ENCODE results near the gene SPPL2C.

Gene SPPL2C

DNA sequence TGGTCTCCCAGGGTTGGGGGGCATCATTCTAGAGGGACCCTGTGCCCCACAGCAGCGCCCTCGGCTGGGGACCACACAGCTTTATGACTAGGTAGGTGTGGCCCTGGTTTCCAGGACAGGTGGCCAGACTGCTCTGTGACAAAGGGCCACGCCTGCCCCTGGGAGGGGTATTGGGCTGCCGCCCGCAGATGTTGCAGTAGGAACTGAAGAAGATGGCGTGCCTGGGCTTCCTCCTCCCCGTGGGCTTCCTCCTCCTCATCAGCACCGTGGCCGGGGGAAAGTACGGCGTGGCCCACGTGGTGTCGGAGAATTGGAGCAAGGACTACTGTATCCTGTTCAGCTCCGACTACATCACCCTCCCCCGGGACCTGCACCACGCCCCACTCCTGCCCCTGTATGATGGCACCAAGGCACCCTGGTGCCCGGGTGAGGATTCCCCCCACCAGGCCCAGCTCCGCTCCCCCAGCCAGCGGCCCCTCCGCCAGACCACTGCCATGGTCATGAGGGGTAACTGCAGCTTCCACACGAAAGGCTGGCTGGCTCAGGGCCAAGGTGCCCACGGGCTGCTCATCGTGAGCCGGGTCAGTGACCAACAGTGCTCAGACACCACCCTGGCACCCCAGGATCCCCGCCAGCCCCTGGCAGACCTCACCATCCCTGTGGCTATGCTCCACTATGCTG is at the start of gene SPPL2C:
Gene SPPL2C (plus strand): TSS at position 187 of the 681 bp plus-strand sequence. CDS start 26 bp downstream, at position 213.
- no peak for DNase-seq

- no peak for DNase-seq
Measured at GRCh38 chr17:45800816-45801215, 43.9 kb upstream of the SPPL2C start.

DNA sequence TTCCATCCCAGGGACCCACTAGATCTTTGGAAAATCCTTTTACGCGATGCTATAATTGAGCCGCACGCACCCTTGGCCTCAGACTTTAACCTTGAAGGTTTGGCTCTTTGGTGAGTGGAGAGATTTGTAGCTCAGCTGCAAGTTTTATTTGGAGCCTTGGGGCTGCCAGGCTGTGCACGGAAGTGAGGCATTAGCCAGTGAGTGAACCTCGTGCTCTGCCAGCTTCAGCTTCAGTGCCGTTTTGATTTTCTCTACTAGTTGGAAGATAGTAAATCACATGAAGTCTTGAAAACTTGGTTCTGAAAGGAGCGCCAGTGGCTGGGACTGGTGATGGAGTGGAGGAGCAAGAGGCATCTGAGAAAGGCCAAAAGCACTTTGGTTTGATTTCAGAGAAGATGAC is 43.3 kb upstream of the SPPL2C start:
- no peak for DNase-seq

DNA sequence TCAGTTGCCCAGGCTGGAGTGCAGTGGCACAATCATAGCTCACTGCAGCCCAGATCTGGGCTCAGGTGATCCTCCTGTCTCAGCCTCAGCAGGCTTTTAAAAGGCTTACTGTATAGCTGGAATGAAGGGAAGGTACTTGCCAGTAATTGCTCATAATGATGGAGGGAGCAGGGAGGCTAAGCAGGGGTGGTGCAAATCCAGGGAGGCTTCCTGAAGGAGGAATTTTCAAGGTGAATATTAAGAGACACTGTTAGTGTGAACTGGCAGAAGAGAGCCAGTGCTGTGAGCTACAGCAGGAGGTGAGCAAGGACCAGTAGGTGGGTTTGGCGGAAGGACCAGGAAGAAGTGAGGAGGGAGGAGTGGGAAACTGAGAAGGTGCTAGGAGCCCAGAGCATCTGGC is 35.8 kb upstream of the SPPL2C start:
- no peak for DNase-seq

DNA sequence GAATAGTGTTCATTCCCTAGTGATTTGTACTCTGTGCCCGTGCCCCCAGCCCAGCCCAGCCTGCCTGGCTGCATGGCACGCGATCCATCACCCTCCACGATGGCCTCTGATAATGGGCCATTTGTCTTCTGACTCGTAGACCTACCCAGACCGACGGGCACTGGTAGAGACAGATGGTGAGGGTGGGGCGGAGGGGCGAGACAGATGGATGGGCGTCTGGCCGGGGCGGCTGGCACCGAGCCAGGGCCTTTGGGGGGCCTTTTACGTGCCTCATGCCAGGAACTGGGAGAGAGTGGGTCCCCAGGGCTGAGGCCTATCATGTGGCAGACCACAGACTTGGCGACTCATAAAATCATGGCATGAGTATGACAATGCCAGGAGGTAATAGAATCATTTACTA is 35.2 kb upstream of the SPPL2C start:
- DNase-seq, result no peak

DNA sequence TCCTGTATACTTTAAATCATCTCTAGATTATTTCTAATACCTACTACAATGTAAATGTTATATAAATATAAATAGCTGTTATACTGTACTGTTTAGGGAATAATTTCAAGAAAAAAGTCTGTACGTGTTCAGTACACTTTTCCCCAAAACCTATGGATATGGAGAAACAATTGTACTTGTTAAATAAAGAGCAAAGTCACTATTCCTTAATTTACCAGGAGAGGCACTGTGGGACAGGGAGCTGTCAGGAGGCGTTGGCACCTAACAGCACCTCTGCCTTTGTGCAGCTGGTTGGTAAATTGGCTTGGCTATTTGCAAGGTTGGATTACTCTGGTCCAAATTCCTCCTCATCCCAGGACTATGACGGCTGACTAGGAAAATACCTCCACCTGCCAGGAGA is 32.6 kb upstream of the SPPL2C start:
- no peak for DNase-seq

DNA sequence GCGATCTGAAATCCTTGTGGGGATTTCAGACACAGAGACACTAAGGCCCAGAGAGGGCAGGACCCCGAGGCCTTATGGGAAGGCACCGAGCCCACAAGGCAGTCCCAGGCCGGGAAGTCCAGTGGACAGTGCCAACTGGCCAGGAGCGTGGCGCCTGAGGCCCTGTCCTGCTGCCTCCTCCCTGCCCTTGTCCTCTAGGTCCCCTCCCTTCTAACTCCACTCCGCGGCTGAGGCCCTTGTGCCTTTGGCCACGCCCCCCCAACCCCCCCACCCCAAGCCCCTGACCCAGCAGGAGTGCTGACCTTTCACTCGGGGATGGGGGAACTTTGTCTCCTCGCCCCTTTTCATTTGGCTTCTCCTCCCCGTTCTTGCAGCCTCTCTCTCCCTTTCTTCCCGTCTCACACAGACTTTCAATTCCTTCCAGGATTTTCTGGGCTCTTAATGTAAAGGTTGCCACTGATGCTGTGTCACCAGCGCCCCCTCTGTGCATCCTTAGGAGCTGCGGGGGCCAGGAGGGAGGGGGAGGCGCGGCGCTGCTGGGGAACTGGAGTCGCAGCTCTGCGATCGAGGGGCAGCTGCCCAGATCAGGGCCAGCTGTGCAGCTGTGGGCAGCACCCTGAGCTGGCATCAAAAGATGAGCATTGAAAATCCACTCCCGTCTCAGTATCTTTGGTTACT is 31.5 kb upstream of the SPPL2C start:
- no peak for DNase-seq

GRCh38 chr17:45814622-45815606 is 29.8 kb upstream of the SPPL2C start:
- no peak for DNase-seq

DNA sequence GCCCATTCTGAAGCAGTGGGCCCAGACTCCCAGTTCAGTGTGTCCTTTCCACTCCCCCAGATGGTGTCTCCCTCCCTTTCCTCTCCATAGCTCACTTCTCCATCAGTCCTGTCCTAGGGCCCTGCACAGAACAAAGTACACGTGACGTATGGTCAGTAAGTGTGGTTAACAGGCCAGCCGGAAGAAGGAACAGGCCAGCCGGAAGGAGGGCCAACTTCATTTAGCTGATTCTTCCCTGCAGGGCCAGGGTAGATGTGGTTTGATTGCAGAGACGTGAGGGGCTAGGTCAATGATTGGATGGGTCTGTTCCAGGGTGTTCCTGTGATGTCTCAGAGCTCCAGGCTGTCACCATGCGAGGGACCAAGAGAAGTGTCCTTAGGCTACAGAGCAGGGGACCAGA is 28.9 kb upstream of the SPPL2C start:
- no peak for DNase-seq

DNA sequence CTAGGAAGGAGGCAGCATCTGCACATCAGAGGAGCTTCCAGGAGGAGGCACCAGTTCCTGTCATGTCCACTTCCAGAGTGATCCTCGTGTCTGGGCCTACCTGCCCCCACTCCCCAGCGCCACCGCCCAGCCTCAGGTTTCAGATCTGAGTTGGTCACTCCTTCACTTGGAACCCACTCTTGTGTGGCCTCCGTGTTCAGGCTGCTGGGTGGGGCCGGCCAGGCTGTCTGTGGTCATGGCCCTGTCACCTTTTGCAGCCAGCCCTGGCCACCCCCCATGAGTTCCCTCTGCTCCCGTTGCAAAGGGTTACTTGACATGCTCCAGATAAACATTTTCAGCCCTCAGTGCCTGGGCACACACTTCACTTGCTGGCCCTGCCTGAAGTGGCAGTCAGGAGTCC is 26.6 kb upstream of the SPPL2C start:
- no peak for DNase-seq

DNA sequence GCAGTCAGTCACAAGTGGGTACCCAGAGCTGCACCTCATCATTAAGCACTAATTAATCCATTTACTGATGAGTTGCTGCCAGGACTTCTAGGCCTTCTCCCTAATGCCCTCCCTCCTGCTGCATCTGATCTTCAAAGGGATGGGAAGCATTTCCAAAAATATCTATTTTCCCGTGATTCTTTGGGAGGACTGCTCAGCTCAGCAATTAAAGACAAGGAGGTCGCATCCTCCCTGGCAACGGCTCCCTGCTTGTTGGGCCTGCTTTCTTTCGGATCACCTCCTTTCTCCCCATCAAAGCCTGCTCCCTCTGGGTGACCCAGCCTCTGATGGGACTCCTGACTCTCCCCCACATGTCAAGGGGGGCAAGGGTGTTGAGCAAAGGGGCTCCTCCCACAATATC is 26.0 kb upstream of the SPPL2C start:
- DNase-seq, result no peak

- no peak for DNase-seq
Measured at GRCh38 chr17:45819632-45820031, 25.0 kb upstream of the SPPL2C start.

GRCh38 chr17:45820052-45820780 is 24.5 kb upstream of the SPPL2C start:
- no peak for DNase-seq

DNA sequence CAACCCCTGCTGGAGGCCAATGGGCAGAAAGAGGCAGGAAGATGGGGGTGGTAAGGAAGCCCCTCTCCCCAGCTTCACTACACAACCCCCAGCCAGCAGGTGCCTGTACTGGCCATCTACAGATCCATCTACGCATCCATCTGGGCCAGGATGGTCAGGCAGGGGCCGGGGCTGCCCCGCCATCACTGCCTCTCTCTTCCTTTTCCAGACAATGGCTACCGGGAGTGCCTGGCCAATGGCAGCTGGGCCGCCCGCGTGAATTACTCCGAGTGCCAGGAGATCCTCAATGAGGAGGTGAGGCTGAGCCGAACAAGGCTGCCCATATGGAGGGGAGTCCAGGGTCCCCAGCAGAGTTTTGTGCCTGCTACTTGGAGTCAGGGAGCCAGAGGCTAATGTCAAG is 23.5 kb upstream of the SPPL2C start:
- DNase-seq, result no peak

DNA sequence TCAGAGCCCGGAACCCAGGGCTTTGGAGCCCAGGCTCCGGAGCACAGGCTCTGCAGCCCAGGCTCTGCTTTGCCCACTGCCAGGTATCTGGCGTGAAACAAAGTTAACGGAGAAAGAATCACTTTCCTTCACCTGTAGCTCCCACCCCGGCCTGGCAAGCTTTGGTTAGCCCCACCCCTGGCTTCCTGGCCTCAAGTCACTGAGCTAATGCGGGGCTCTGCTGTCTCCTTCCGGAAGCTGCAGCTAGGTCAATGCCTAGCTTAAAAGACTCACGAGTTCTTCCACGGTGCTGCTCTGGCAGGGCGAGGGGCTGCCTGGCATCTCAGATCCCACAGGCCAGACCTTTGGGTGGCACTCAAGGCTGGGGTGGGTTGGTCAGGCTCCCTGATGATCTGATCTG is 21.1 kb upstream of the SPPL2C start:
- no peak for DNase-seq

DNA sequence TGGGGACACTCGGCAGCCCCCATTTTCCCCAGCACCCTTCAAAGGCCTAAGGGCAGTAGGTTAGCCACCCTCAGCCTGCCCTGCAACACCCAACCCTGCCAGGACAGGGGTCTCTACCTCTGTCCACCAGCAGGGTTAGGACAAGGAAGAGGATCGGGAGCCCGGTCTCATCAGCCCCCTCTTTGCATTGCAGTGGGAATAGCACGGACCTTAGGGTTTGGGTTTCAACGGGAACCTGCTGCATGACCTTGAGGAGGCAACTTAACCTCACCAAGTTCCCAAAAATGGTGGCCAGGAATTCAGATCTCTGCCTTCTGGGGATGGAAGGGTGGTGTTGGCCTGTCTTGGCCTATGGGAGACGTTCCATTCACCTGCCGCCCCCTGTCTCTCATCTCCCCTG is 20.2 kb upstream of the SPPL2C start:
- DNase-seq, result no peak

GRCh38 chr17:45824901-45825492 is 19.7 kb upstream of the SPPL2C start:
- no peak for DNase-seq

- no peak for DNase-seq
Measured at GRCh38 chr17:45825792-45826191, 18.9 kb upstream of the SPPL2C start.

- DNase-seq, result no peak
Measured at GRCh38 chr17:45826919-45827588, 17.6 kb upstream of the SPPL2C start.

GRCh38 chr17:45828171-45828570 is 16.5 kb upstream of the SPPL2C start:
- DNase-seq, result no peak

GRCh38 chr17:45828582-45829133 is 16.0 kb upstream of the SPPL2C start:
- DNase-seq, result no peak

DNA sequence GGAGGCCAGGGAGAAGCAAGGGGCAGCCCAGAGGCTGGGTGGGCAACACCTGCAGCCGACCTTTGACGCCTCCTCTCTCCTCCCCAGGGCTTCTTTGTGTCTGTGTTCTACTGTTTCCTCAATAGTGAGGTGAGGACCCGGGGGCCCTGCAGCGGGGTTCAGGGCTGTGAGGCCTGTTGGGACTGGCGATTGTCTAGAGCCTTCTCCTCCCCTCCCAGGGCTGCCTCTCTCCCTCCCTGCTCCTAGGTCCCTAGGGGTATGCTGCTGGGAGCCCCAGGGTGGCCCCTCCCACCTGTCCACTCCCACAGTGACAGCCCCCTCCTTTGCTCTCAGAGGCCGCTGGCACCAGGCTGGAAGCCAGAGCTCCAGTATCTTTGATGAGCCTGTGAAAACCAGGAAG is 10.8 kb upstream of the SPPL2C start:
- DNase-seq, result no peak
